Activated CD8-positive, alpha-beta T cell treated with anti-CD3 and anti-CD28 coated beads for 36 hours (primary cell): ENCODE data around the gene MYO10. TPM values are rescaled to one million over a fixed set of nuclear protein-coding genes. Genes with fewer than 3 reads are reported as not detected.

Experiments
- ATAC-seq: fragments of 200-7000 bp; cut with Tn5 transposase; one replicate; pipeline ENCODE4 v1.10.0; 2021; ENCODE audit warnings: mild to moderate bottlenecking, moderate library complexity
- CTCF ChIA-PET: fragments of 350-600 bp; sonication (Branson Sonifier 250); formaldehyde crosslinking; loops from one replicate; lab custom pipeline; 2021; ENCODE audit warnings: antibody characterized with exemption; lab: Charles Lee
- POLR2A ChIA-PET: fragments of 350-600 bp; sonication (Branson Sonifier 250); formaldehyde crosslinking; loops from one replicate; lab custom pipeline; 2021; ENCODE audit warnings: antibody characterized with exemption; lab: Charles Lee
- DNase-seq: peaks from one replicate; pipeline ENCODE4 v3.0.0-alpha.2; 2020
- H3K27ac Mint-ChIP-seq: one replicate; pipeline ENCODE4 v1.8.0; 2021; ENCODE audit warnings: mild to moderate bottlenecking, mixed read lengths
- H3K27me3 Mint-ChIP-seq: one replicate; pipeline ENCODE4 v1.8.0; 2021; ENCODE audit warnings: mixed read lengths
- H3K36me3 Mint-ChIP-seq: one replicate; pipeline ENCODE4 v1.8.0; 2021; ENCODE audit warnings: low read depth, mixed read lengths
- H3K4me1 Mint-ChIP-seq: one replicate; pipeline ENCODE4 v1.8.0; 2021; ENCODE audit warnings: low read depth, mixed read lengths
- H3K4me3 Mint-ChIP-seq: one replicate; pipeline ENCODE4 v1.8.0; 2021; ENCODE audit warnings: mild to moderate bottlenecking, moderate library complexity, mixed read lengths
- H3K9me3 Mint-ChIP-seq: one replicate; pipeline ENCODE4 v1.8.0; 2021; ENCODE audit warnings: mixed read lengths
- CTCF ChIP-seq: fragments of 200-600 bp; IDR thresholded peaks from one replicate; pipeline ENCODE4 v1.8.0; 2022; ENCODE audit warnings: antibody characterized with exemption, mild to moderate bottlenecking
- intact Hi-C: fragments of 100-400 bp; cut with micrococcal nuclease; formaldehyde crosslinking; loops from one replicate; pipeline ENCODE4 v1.10.0; 2022
- total RNA-seq, 2 experiments: library from RNA; stranded (reverse); gene quantifications; one replicate each; pipeline ENCODE4 v1.2.3, GENCODE V29; 2021

The MYO10 gene
- total RNA-seq, 2 experiments from 2014 or later = 0.09 TPM; not detected in 1

- no peak for TF ChIP-seq CTCF
- H3K27ac Mint-ChIP-seq = no peak overlapping the region
- CTCF ChIA-PET = interaction anchor here (1.2 kb wide), 1 partner anchor 72 kb away, joined by 3 read pairs; no protein-coding TSS in a partner anchor
- intact Hi-C loops = no loop called here
- DNase-seq = no peak
- H3K36me3 Mint-ChIP-seq = no peaks in the 10 kb centered on the region
- H3K27me3 Mint-ChIP-seq = no peaks in the 10 kb centered on the region
- no peaks in the 10 kb centered on the region for H3K9me3 Mint-ChIP-seq
- no peaks in the 10 kb centered on the region for H3K4me1 Mint-ChIP-seq
- POLR2A ChIA-PET = no interaction called here
- ATAC-seq = no peak
- no peak overlapping the region for H3K4me3 Mint-ChIP-seq
Observed at GRCh38 chr5:16862777-16863176, 73.3 kb downstream of the MYO10 start.

GRCh38 chr5:16859346-16859745 lies 76.7 kb downstream of the MYO10 start:
- ATAC-seq (no peak), DNase-seq (no peak)
- Mint-ChIP-seq H3K4me3 (no peak overlapping the region), H3K27me3 (no peaks in the 10 kb centered on the region), H3K9me3 (no peaks in the 10 kb centered on the region), H3K27ac (no peak overlapping the region), H3K4me1 (no peaks in the 10 kb centered on the region), H3K36me3 (no peaks in the 10 kb centered on the region)
- intact Hi-C loops = no loop called here
- CTCF ChIA-PET = no interaction called here
- POLR2A ChIA-PET = no interaction called here
- TF ChIP-seq CTCF = no peak

DNA sequence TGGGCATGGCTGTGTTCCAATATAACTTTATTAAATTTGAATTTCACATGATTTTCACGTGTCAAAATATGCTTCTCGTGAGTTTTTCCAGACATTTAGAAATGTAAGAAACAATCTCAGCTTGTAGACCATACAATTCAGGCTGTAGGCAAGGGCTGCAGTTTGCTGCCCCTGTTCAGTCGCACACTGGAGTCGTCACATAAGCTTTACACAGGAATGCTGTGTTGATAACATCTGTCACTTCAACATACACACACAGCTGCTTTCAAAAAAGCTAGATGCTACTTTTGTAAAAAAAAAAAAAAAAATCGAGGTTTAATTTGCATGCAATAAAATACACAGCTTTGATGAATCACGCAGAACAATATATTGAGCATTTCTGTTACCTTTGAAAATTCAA lies 77.9 kb downstream of the MYO10 start:
- H3K36me3 Mint-ChIP-seq = no peaks in the 10 kb centered on the region
- H3K27ac Mint-ChIP-seq = no peak overlapping the region
- DNase-seq = no peak
- H3K4me1 Mint-ChIP-seq = no peaks in the 10 kb centered on the region
- H3K4me3 Mint-ChIP-seq = no peak overlapping the region
- POLR2A ChIA-PET = no interaction called here
- H3K27me3 Mint-ChIP-seq = no peaks in the 10 kb centered on the region
- no peaks in the 10 kb centered on the region for H3K9me3 Mint-ChIP-seq
- ATAC-seq = no peak
- intact Hi-C loops = no loop called here
- no peak for TF ChIP-seq CTCF
- CTCF ChIA-PET = no interaction called here

- Mint-ChIP-seq H3K27me3 (no peaks in the 10 kb centered on the region), H3K4me1 (no peaks in the 10 kb centered on the region), H3K4me3 (no peak overlapping the region), H3K27ac (no peak overlapping the region), H3K9me3 (no peaks in the 10 kb centered on the region), H3K36me3 (no peaks in the 10 kb centered on the region)
- DNase-seq = no peak
- ChIA-PET CTCF (no interaction called here), POLR2A (no interaction called here)
- no peak for ATAC-seq
- intact Hi-C loops = no loop called here
- no peak for TF ChIP-seq CTCF
Observed at GRCh38 chr5:16857635-16858034, 78.5 kb downstream of the MYO10 start.

- DNase-seq (no peak), ATAC-seq (no peak)
- Mint-ChIP-seq H3K27ac (no peak overlapping the region), H3K36me3 (no peaks in the 10 kb centered on the region), H3K4me3 (no peak overlapping the region), H3K4me1 (no peaks in the 10 kb centered on the region), H3K27me3 (no peaks in the 10 kb centered on the region), H3K9me3 (no peaks in the 10 kb centered on the region)
- POLR2A ChIA-PET = no interaction called here
- CTCF ChIA-PET = no interaction called here
- TF ChIP-seq CTCF = no peak
- intact Hi-C loops = no loop called here
Observed at GRCh38 chr5:16856531-16856930, 79.6 kb downstream of the MYO10 start.
